ENCODE measurements around the gene SETBP1. TPM values are rescaled to one million over a fixed set of nuclear protein-coding genes. Genes with fewer than 3 reads are reported as not detected.

SETBP1 gene
- total RNA-seq, 3 donors from 2014 or later: 15.0 to 97.2 (median 17.8) TPM

DNA sequence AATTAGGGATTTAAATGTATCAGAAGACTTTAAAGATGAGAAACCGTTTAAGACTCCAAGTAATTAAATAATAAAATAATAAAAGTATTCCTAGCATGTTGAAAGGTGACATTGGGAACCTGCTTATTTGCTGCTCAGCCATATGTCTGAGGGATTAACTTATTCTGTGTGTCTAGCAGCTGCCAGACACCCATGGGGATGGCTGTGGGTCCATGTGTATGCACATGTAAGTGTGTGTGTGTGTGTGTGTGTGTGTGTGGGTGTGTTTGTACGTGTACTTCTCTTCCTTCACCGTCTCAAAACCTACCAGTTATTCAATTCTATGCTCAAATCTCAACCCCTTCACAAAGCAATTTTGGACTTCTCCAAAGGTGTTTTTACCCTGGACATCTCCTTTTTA is 124.5 kb downstream of the SETBP1 start:
- Histone ChIP-seq H3K4me3 (no peak overlapping the region), H3K9me3 (no peaks in the 10 kb centered on the region), H3K36me3 (ENCODE audit: low read depth) (no peaks in the 10 kb centered on the region), H3K4me1 (ENCODE audit: low read depth) (peaks cover 42% of the 10 kb centered on the region)
- ATAC-seq (no peak), DNase-seq (peak in 1 of 3 donors; percentile 42)
- intact Hi-C loops (cut with DNase I, micrococcal nuclease): no loop called here
- TF ChIP-seq, protein P1, sequence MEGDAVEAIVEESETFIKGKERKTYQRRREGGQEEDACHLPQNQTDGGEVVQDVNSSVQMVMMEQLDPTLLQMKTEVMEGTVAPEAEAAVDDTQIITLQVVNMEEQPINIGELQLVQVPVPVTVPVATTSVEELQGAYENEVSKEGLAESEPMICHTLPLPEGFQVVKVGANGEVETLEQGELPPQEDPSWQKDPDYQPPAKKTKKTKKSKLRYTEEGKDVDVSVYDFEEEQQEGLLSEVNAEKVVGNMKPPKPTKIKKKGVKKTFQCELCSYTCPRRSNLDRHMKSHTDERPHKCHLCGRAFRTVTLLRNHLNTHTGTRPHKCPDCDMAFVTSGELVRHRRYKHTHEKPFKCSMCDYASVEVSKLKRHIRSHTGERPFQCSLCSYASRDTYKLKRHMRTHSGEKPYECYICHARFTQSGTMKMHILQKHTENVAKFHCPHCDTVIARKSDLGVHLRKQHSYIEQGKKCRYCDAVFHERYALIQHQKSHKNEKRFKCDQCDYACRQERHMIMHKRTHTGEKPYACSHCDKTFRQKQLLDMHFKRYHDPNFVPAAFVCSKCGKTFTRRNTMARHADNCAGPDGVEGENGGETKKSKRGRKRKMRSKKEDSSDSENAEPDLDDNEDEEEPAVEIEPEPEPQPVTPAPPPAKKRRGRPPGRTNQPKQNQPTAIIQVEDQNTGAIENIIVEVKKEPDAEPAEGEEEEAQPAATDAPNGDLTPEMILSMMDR (IDR thresholded peaks at IDR 0.05): no peak

DNA sequence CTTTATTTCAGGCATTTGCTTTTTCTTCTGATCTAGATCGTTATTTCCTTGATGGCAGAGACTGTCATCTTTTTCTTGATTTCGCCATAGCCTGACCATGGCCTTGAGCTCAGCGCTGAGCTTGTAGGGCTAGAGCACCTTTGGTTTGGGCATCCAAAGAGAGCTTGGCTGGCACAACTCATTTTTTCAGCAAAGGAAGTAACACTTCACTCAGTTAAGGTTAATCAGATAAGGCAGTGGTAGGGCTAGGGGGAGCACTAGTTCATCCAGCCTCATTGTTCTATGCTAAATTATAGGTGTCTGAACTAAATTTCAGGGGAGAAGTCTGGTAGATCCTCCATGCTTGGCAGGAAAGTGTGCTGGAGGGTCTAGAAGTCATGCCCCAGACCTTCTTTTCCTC is 125.0 kb downstream of the SETBP1 start:
- ATAC-seq: no peak
- TF ChIP-seq, protein P1 (IDR thresholded peaks at IDR 0.05): no peak

DNA sequence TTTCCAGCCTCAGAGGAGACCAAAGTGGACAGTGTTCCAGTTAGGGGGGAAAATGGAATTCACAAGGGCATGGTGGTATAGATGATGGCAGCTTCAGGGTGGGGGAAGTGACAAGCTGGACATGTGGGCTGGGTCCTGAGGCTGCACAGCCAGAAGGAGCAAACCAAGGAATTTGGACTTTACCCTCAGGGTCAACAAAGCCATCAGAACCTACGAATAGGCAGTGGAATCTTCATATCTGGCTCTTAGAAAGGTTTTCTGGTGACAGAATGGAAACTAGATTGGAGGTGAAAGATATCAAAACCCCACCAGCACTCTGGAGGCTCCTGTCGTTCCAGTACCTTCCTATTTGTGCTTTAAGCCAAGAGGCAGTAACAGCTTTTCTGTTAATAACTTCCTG is 127.1 kb downstream of the SETBP1 start:
- DNase-seq (peak in 1 of 3 donors; percentile 36), ATAC-seq (peak; percentile 13)
- Histone ChIP-seq H3K4me1 (ENCODE audit: low read depth) (peaks cover 33% of the 10 kb centered on the region), H3K36me3 (ENCODE audit: low read depth) (no peaks in the 10 kb centered on the region), H3K4me3 (no peak overlapping the region), H3K9me3 (no peaks in the 10 kb centered on the region)
- TF ChIP-seq, protein P1 (IDR thresholded peaks at IDR 0.05): no peak
- intact Hi-C loops (cut with DNase I, micrococcal nuclease): no loop called here

More for the DNA sequence above, 125.0 kb downstream of the SETBP1 start:
- Histone ChIP-seq H3K9me3 (no peaks in the 10 kb centered on the region), H3K36me3 (ENCODE audit: low read depth) (no peaks in the 10 kb centered on the region), H3K4me1 (ENCODE audit: low read depth) (peaks cover 42% of the 10 kb centered on the region), H3K4me3 (no peak overlapping the region)
- intact Hi-C loops (cut with DNase I, micrococcal nuclease): no loop called here
- no peak for DNase-seq

DNA sequence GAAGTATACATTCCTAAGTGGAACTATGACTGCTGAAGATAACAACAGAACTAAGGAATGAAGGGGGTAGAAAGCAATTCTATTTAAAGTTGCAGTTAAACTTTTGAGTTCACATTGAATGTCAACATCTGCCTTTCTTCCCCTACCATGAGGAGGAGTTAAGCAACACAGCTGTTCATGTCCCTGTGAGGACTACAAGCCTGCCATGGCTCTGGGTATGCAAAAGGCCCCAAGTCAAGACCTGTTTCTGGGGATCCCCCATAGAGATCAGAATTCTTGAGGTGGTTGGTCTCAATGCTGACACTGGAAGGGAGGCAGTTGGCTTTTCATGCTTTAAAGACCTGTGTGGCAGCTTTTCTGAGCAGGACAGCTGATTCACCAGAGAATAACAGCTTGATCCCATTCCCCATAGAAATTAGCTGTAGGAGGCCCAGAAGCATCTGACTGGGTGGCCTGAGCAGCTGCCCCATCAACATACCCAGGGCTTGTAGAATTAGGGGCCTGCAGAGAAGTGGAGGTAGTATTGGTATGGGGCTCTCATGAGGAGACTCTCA is 131.0 kb downstream of the SETBP1 start:
- Histone ChIP-seq H3K4me1 (ENCODE audit: low read depth) (peaks cover 5% of the 10 kb centered on the region), H3K36me3 (ENCODE audit: low read depth) (no peaks in the 10 kb centered on the region), H3K9me3 (no peaks in the 10 kb centered on the region), H3K4me3 (no peak overlapping the region)
- TF ChIP-seq, protein P1 (IDR thresholded peaks at IDR 0.05): no peak
- DNase-seq (no peak), ATAC-seq (no peak)
- intact Hi-C loops (cut with DNase I, micrococcal nuclease): no loop called here

DNA sequence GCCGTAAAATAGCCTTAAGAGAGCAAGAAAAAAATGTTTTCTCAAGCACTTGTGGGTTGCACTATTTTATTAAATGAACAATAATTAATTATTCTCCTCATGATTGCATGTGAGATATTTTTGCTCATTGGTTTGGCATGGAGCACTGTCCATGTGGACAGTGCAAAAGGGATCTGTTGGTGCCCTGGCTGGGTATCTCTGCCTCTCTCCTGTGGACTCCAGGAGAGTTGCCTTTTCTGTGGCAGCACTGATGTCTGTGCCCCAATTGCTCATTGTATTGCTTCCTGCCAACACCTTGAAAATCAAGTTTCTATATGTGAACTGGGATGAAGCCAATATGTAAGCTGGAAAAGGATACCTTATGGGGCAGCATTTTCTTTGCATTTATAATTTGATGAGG is 131.7 kb downstream of the SETBP1 start:
- H3K9me3 ChIP-seq: no peaks in the 10 kb centered on the region
- no peak overlapping the region for H3K4me3 ChIP-seq
- ATAC-seq (no peak), DNase-seq (no peak)
- TF ChIP-seq, protein P1 (IDR thresholded peaks at IDR 0.05): no peak
- intact Hi-C loops (cut with DNase I, micrococcal nuclease): no loop called here
- H3K4me1 ChIP-seq (ENCODE audit: low read depth): no peaks in the 10 kb centered on the region
- H3K36me3 ChIP-seq (ENCODE audit: low read depth): no peaks in the 10 kb centered on the region

DNA sequence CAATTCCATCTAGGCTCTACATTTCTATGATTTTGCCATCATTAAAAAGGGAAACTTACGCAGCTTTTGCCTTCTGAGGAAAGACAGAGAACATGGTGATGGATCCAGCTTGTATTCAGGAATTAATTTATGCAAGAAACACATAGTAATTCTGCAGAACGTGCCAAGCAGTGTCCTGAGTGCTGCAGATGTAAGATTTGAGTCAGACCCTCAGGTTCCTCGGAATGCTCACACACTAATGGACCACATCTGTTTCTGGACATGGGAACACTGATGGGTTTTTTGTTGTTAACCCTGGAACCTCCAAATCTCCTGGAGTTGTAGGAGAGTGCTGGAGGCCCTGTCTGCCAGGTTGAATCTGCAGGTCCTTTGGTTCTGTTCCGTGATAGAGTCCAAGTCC is 132.9 kb downstream of the SETBP1 start:
- no peak for DNase-seq
- intact Hi-C loops (cut with DNase I, micrococcal nuclease): no loop called here
- H3K4me3 ChIP-seq: no peak overlapping the region
- no peak for ATAC-seq
- H3K36me3 ChIP-seq (ENCODE audit: low read depth): no peaks in the 10 kb centered on the region
- no peaks in the 10 kb centered on the region for H3K9me3 ChIP-seq
- TF ChIP-seq, protein P1 (IDR thresholded peaks at IDR 0.05): no peak
- H3K4me1 ChIP-seq (ENCODE audit: low read depth): no peaks in the 10 kb centered on the region

Measured in mucosa of descending colon (tissue), 3 donors.